GM12878 (cell line): ENCODE results near the gene IFI6.

Source experiments
- RAD21 ChIP-seq: IDR thresholded peaks from 2 replicates; pipeline ENCODE4 v1.6.1; 2011; ENCODE audit warnings: mild to moderate bottlenecking, low read depth, low read length, moderate library complexity; ENCODE audit not compliant: insufficient read depth
- REST ChIP-seq: IDR thresholded peaks from 2 replicates; pipeline ENCODE4 v1.6.1; 2012; ENCODE audit warnings: mild to moderate bottlenecking, low read depth, low read length

GRCh38 chr1:27658951-27659496, 13.0 kb downstream of the IFI6 start:
- TF ChIP-seq REST: no peak
- TF ChIP-seq RAD21: no peak
